Measurements from ENCODE around the gene INTU. TPM values are rescaled to one million over a fixed set of nuclear protein-coding genes. Genes with fewer than 3 reads are reported as not detected.

INTU gene
- total RNA-seq, 1 experiment from 2014 or later = 3.7 TPM

- in situ Hi-C loops (cut with HindIII; ENCODE audit: low pct_unique_long_range_greater_than_20kb, low sequenced_read_pairs) = no loop called here
- intact Hi-C loops (cut with micrococcal nuclease; ENCODE audit: unreplicated experiment) = no loop called here
- CTCF ChIA-PET = no interaction called here
Observed at GRCh38 chr4:127669691-127670090, 36.9 kb downstream of the INTU start.

DNA sequence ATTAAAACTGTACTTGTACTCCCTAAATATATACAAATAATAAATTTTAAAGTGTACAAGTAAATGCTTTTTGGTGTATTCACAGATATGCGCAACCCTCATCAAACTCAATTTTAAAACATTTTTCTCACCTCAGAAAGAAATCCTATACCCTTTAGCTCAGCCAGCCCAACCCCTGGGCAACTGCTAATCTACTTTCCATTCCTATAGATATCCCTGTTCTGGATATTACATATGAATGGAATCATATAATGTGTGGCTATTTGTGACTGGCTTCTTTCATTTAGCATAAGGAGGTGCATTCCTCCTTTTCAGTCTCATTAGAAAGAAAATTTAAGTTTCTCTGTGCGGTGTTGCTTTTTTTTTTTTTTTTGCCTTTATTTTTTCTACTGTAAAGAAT is 39.4 kb downstream of the INTU start:
- no peak for ATAC-seq
- TF ChIP-seq SIN3A (IDR thresholded peaks at IDR 0.05; ENCODE audit: borderline replicate concordance, insufficient read depth, low read depth, low read length) = no peak
- TF ChIP-seq POLR2AphosphoS5 (IDR thresholded peaks at IDR 0.05; ENCODE audit: low read depth, low read length) = no peak
- TF ChIP-seq, protein P1, sequence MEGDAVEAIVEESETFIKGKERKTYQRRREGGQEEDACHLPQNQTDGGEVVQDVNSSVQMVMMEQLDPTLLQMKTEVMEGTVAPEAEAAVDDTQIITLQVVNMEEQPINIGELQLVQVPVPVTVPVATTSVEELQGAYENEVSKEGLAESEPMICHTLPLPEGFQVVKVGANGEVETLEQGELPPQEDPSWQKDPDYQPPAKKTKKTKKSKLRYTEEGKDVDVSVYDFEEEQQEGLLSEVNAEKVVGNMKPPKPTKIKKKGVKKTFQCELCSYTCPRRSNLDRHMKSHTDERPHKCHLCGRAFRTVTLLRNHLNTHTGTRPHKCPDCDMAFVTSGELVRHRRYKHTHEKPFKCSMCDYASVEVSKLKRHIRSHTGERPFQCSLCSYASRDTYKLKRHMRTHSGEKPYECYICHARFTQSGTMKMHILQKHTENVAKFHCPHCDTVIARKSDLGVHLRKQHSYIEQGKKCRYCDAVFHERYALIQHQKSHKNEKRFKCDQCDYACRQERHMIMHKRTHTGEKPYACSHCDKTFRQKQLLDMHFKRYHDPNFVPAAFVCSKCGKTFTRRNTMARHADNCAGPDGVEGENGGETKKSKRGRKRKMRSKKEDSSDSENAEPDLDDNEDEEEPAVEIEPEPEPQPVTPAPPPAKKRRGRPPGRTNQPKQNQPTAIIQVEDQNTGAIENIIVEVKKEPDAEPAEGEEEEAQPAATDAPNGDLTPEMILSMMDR (IDR thresholded peaks at IDR 0.05) = no peak
- TF ChIP-seq TCF7L2 (IDR thresholded peaks at IDR 0.05; ENCODE audit: low read depth, low read length) = no peak
- TF ChIP-seq, protein P2, sequence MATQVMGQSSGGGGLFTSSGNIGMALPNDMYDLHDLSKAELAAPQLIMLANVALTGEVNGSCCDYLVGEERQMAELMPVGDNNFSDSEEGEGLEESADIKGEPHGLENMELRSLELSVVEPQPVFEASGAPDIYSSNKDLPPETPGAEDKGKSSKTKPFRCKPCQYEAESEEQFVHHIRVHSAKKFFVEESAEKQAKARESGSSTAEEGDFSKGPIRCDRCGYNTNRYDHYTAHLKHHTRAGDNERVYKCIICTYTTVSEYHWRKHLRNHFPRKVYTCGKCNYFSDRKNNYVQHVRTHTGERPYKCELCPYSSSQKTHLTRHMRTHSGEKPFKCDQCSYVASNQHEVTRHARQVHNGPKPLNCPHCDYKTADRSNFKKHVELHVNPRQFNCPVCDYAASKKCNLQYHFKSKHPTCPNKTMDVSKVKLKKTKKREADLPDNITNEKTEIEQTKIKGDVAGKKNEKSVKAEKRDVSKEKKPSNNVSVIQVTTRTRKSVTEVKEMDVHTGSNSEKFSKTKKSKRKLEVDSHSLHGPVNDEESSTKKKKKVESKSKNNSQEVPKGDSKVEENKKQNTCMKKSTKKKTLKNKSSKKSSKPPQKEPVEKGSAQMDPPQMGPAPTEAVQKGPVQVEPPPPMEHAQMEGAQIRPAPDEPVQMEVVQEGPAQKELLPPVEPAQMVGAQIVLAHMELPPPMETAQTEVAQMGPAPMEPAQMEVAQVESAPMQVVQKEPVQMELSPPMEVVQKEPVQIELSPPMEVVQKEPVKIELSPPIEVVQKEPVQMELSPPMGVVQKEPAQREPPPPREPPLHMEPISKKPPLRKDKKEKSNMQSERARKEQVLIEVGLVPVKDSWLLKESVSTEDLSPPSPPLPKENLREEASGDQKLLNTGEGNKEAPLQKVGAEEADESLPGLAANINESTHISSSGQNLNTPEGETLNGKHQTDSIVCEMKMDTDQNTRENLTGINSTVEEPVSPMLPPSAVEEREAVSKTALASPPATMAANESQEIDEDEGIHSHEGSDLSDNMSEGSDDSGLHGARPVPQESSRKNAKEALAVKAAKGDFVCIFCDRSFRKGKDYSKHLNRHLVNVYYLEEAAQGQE (IDR thresholded peaks at IDR 0.05; ENCODE audit: insufficient read depth in 1 of 2, low read depth in 2 of 2, low read length in 1 of 2) = no peak
- intact Hi-C loops (cut with micrococcal nuclease; ENCODE audit: unreplicated experiment) (no loop called here), in situ Hi-C loops (cut with HindIII; ENCODE audit: low pct_unique_long_range_greater_than_20kb, low sequenced_read_pairs) (no loop called here)
- no peaks in the 10 kb centered on the region for H3K4me1 ChIP-seq (ENCODE audit: control insufficient read depth, insufficient read depth, low read length)
- H3K27ac ChIP-seq (ENCODE audit: low read length) = no peak overlapping the region
- H3K27me3 ChIP-seq (ENCODE audit: control insufficient read depth, insufficient read depth, low read length) = no peaks in the 10 kb centered on the region
- no TSS peak for BruUV-seq (replicated peaks)
- H3K9me3 ChIP-seq (ENCODE audit: control insufficient read depth, insufficient read depth, low read depth, low read length) = no peaks in the 10 kb centered on the region
- no peak for DNase-seq (ENCODE audit: low read depth, low spot score)
- ChIA-PET POLR2A (no interaction called here), CTCF (interaction anchor here (0.7 kb wide), 1 partner anchor 641 kb away, joined by 5 read pairs; no protein-coding TSS in a partner anchor)
- H3K4me3 ChIP-seq (ENCODE audit: low read depth in 2 of 2, low read length in 2 of 2) = no peak overlapping the region
- H3K36me3 ChIP-seq (ENCODE audit: control insufficient read depth, insufficient read depth, low read length) = no peaks in the 10 kb centered on the region

More at GRCh38 chr4:127669691-127670090, 36.9 kb downstream of the INTU start:
- no peaks in the 10 kb centered on the region for H3K9me3 ChIP-seq (ENCODE audit: control insufficient read depth, insufficient read depth, low read depth, low read length)
- DNase-seq (ENCODE audit: low read depth, low spot score) (no peak), ATAC-seq (no peak)
- no TSS peak for BruUV-seq (replicated peaks)
- no peak overlapping the region for H3K4me3 ChIP-seq (ENCODE audit: low read depth in 2 of 2, low read length in 2 of 2)
- no peaks in the 10 kb centered on the region for H3K4me1 ChIP-seq (ENCODE audit: control insufficient read depth, insufficient read depth, low read length)
- H3K27ac ChIP-seq (ENCODE audit: low read length) = no peak overlapping the region
- POLR2A ChIA-PET = no interaction called here
- H3K36me3 ChIP-seq (ENCODE audit: control insufficient read depth, insufficient read depth, low read length) = no peaks in the 10 kb centered on the region
- TF ChIP-seq POLR2AphosphoS5 (IDR thresholded peaks at IDR 0.05; ENCODE audit: low read depth, low read length) (no peak), SIN3A (IDR thresholded peaks at IDR 0.05; ENCODE audit: borderline replicate concordance, insufficient read depth, low read depth, low read length) (no peak), TCF7L2 (IDR thresholded peaks at IDR 0.05; ENCODE audit: low read depth, low read length) (no peak)
- TF ChIP-seq, protein P2 (IDR thresholded peaks at IDR 0.05; ENCODE audit: insufficient read depth in 1 of 2, low read depth in 2 of 2, low read length in 1 of 2) = no peak
- TF ChIP-seq, protein P1 (IDR thresholded peaks at IDR 0.05) = no peak
- H3K27me3 ChIP-seq (ENCODE audit: control insufficient read depth, insufficient read depth, low read length) = no peaks in the 10 kb centered on the region

Data from Panc1 (cell line).